Heart left ventricle (tissue), 13 donors: ENCODE data around the gene VPS54.

Source experiments
- POLR2A ChIP-seq, 2 donors: fragments of 450-650 bp; IDR thresholded peaks; one replicate each; pipeline ENCODE4 v1.6.1; 2017; ENCODE audit warnings: antibody characterized with exemption in 2 of 2, mild to moderate bottlenecking in 2 of 2, moderate library complexity in 2 of 2
- TF ChIP-seq, protein P1 (sequence below), 12 donors: fragments of 200-600 bp; sonication (generic) in 4 of 12; IDR thresholded peaks; one replicate each; pipeline versions ENCODE4 v1.5.0 to v1.8.0; 2018 to 2022; ENCODE audit warnings: antibody characterized with exemption in 12 of 12, mild to moderate bottlenecking in 5 of 12
- donor health status: ischemic (EF 13 %, LVEDD 7.1; RV severe dilation, severe dysfunction).
- donor health status: DM: no; HTN: yes; CAD: no.
- donor health status: DM: no; HTN: no; CAD: no.
- donor health status: ischemic (EF 25% LVEDD 6.9; RV normal size, moderate dysfunction).
- donor health status: ischemic (EF 25% LVEDD 5.7; RV mildly dilated, moderate dysfunction).
- donor health status: ischemic (EF 35%, LVEDD 5.7; RV mildly dilated, moderate dysfunction).
- donor health status: nonischemic (EF 11% LVEDD 7.7; RV severe dilation, severe dysfunction).
- donor health status: DM: yes; HTN: yes; CAD: no.
- donor health status: PGD.
- donor health status: ischemic (EF 29% LVEDD 5.4; RV normal size, mild dysfunction).
- donor health status: nonischemic (EF 23%, LVEDD 6.1; RV moderate dilation, normal function).

DNA sequence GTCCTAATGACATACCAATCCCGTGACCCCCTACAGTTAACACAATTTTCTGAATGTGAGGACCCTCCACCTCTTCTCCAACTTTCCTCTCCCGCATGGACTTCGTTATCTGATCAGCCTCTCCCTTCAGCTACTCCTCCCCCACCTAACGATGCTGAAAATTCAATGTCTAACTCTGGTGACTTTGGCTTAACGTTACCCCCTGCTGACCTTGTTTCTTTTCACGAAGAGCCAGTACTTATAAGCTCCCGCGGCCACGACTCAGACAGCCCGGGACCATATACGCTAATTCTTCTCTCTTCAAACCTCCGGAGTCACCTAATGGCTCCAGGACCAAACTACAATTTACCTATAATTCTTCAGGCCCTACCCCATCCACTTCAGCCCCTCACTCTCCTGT lies 29.2 kb downstream of the VPS54 start:
- no peak for TF ChIP-seq POLR2A (IDR thresholded peaks at IDR 0.05)
- TF ChIP-seq, protein P1, sequence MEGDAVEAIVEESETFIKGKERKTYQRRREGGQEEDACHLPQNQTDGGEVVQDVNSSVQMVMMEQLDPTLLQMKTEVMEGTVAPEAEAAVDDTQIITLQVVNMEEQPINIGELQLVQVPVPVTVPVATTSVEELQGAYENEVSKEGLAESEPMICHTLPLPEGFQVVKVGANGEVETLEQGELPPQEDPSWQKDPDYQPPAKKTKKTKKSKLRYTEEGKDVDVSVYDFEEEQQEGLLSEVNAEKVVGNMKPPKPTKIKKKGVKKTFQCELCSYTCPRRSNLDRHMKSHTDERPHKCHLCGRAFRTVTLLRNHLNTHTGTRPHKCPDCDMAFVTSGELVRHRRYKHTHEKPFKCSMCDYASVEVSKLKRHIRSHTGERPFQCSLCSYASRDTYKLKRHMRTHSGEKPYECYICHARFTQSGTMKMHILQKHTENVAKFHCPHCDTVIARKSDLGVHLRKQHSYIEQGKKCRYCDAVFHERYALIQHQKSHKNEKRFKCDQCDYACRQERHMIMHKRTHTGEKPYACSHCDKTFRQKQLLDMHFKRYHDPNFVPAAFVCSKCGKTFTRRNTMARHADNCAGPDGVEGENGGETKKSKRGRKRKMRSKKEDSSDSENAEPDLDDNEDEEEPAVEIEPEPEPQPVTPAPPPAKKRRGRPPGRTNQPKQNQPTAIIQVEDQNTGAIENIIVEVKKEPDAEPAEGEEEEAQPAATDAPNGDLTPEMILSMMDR (IDR thresholded peaks at IDR 0.05) = no peak
